GM21423 (cell line): ENCODE results near the gene NUP214.
"Not testable (repeated sequence)": the region's sequence is repeated elsewhere in the genome, so short reads cannot be mapped to it uniquely, and the experiment has no call there.

Source experiments
- ATAC-seq: cut with Tn5 transposase; IDR thresholded peaks from one replicate; pipeline ENCODE4 v1.9.1; 2021; ENCODE audit warnings: mild to moderate bottlenecking, moderate library complexity; ENCODE audit not compliant: unreplicated experiment

NUP214 gene

GRCh38 chr9:131096269-131097125 is 28.9 kb upstream of the NUP214 start, which contains the start of gene AIF1L:
AIF1L (plus strand) TSS chr9:131096531; CDS start chr9:131096630, 99 bp downstream.
- no peak for ATAC-seq

GRCh38 chr9:131097126-131097947 is 28.0 kb upstream of the NUP214 start:
- no peak for ATAC-seq

- no peak for ATAC-seq
Observed at GRCh38 chr9:131097948-131098278, 27.5 kb upstream of the NUP214 start.

- ATAC-seq, result no peak
Observed at GRCh38 chr9:131098391-131099101, 26.8 kb upstream of the NUP214 start.

- no peak for ATAC-seq
Observed at GRCh38 chr9:131099102-131099606, 26.2 kb upstream of the NUP214 start.

- ATAC-seq, result not testable (repeated sequence)
Observed at GRCh38 chr9:131099845-131100244, 25.5 kb upstream of the NUP214 start.

- ATAC-seq, result no peak
Observed at GRCh38 chr9:131100445-131100844, 24.9 kb upstream of the NUP214 start.

GRCh38 chr9:131101207-131101964 is 24.0 kb upstream of the NUP214 start:
- no peak for ATAC-seq

- ATAC-seq, result no peak
Observed at GRCh38 chr9:131103024-131103423, 22.4 kb upstream of the NUP214 start.

GRCh38 chr9:131103535-131103934 is 21.9 kb upstream of the NUP214 start:
- ATAC-seq, result no peak

- ATAC-seq, result no peak
Observed at GRCh38 chr9:131104016-131104740, 21.2 kb upstream of the NUP214 start.

- no peak for ATAC-seq
Observed at GRCh38 chr9:131105952-131106351, 19.4 kb upstream of the NUP214 start.

GRCh38 chr9:131107760-131108159 is 17.6 kb upstream of the NUP214 start:
- ATAC-seq, result no peak

- no peak for ATAC-seq
Observed at GRCh38 chr9:131111186-131111853, 14.1 kb upstream of the NUP214 start.

- ATAC-seq, result no peak
Observed at GRCh38 chr9:131111854-131112311, 13.5 kb upstream of the NUP214 start.

- no peak for ATAC-seq
Observed at GRCh38 chr9:131112374-131113154, 12.8 kb upstream of the NUP214 start.

GRCh38 chr9:131113655-131114054 is 11.7 kb upstream of the NUP214 start:
- ATAC-seq, result no peak

GRCh38 chr9:131114084-131114535 is 11.3 kb upstream of the NUP214 start:
- no peak for ATAC-seq
